ENCODE measurements around the gene FAM81B. TPM values are rescaled to one million over a fixed set of nuclear protein-coding genes. Genes with fewer than 3 reads are reported as not detected.

Gene FAM81B
- total and polyA plus RNA-seq, 8 donors: 0.48 TPM; not detected in 7

GRCh38 chr5:95392593-95393182 is 1.5 kb downstream of the FAM81B start:
- peak in 1 of 2 donors; percentile 81 for DNase-seq
- no peak overlapping the region for H3K4me3 ChIP-seq
- no peaks in the 10 kb centered on the region for H3K36me3 ChIP-seq
- TF ChIP-seq EP300 (IDR thresholded peaks at IDR 0.05): no peak
- TF ChIP-seq POLR2AphosphoS5 (IDR thresholded peaks at IDR 0.05): no peak
- TF ChIP-seq POLR2A (IDR thresholded peaks at IDR 0.05): no peak
- no peak for TF ChIP-seq CTCF (IDR thresholded peaks at IDR 0.05)
- H3K9me3 ChIP-seq: no peaks in the 10 kb centered on the region
- no peaks in the 10 kb centered on the region for H3K27me3 ChIP-seq
- 0 to 4% (median 0%) methylated on average over 1 of the region's 1 CpG for WGBS, 5 donors
- no peaks in the 10 kb centered on the region for H3K4me1 ChIP-seq
- H3K27ac ChIP-seq: no peak overlapping the region
- intact Hi-C loops (cut with DNase I; ENCODE audit: low total_unique reads): no loop called here

- intact Hi-C loops (cut with DNase I; ENCODE audit: low total_unique reads): no loop called here
- TF ChIP-seq POLR2AphosphoS5 (IDR thresholded peaks at IDR 0.05) (no peak), EP300 (IDR thresholded peaks at IDR 0.05) (no peak), POLR2A (IDR thresholded peaks at IDR 0.05) (no peak)
- no peak for DNase-seq
- no peaks in the 10 kb centered on the region for H3K27me3 ChIP-seq
- H3K4me3 ChIP-seq: no peak overlapping the region
- no peaks in the 10 kb centered on the region for H3K36me3 ChIP-seq
- H3K4me1 ChIP-seq: no peaks in the 10 kb centered on the region
- no peak overlapping the region for H3K27ac ChIP-seq
- WGBS, 5 donors: 81 to 89% (median 83%) methylated on average over 1 of the region's 1 CpG
- H3K9me3 ChIP-seq: no peaks in the 10 kb centered on the region
Measured at GRCh38 chr5:95393279-95393678, 2.1 kb downstream of the FAM81B start.

GRCh38 chr5:95398989-95399388 is 7.8 kb downstream of the FAM81B start:
- Histone ChIP-seq H3K9me3 (no peaks in the 10 kb centered on the region), H3K27me3 (no peaks in the 10 kb centered on the region), H3K36me3 (no peaks in the 10 kb centered on the region), H3K4me1 (no peaks in the 10 kb centered on the region), H3K4me3 (no peak overlapping the region), H3K27ac (no peak overlapping the region)
- no peak for TF ChIP-seq POLR2A (IDR thresholded peaks at IDR 0.05)
- no peak for TF ChIP-seq POLR2AphosphoS5 (IDR thresholded peaks at IDR 0.05)
- TF ChIP-seq EP300 (IDR thresholded peaks at IDR 0.05): no peak
- no peak for TF ChIP-seq CTCF (IDR thresholded peaks at IDR 0.05)
- WGBS, 5 donors: 73 to 100% (median 89%) methylated on average over 1 of the region's 1 CpG
- DNase-seq: no peak
- intact Hi-C loops (cut with DNase I; ENCODE audit: low total_unique reads): no loop called here

- H3K27ac ChIP-seq: no peak overlapping the region
- no peaks in the 10 kb centered on the region for H3K36me3 ChIP-seq
- H3K4me1 ChIP-seq: no peaks in the 10 kb centered on the region
- no peaks in the 10 kb centered on the region for H3K9me3 ChIP-seq
- H3K4me3 ChIP-seq: no peak overlapping the region
- no peak for DNase-seq
- TF ChIP-seq EP300 (IDR thresholded peaks at IDR 0.05) (no peak), CTCF (IDR thresholded peaks at IDR 0.05) (no peak), POLR2AphosphoS5 (IDR thresholded peaks at IDR 0.05) (no peak), POLR2A (IDR thresholded peaks at IDR 0.05) (no peak)
- WGBS, 5 donors: 80 to 89% (median 85%) methylated on average over 3 of the region's 3 CpGs
- intact Hi-C loops (cut with DNase I; ENCODE audit: low total_unique reads): no loop called here
- H3K27me3 ChIP-seq: no peaks in the 10 kb centered on the region
Measured at GRCh38 chr5:95401626-95402025, 10.5 kb downstream of the FAM81B start.

- TF ChIP-seq POLR2AphosphoS5 (IDR thresholded peaks at IDR 0.05) (no peak), EP300 (IDR thresholded peaks at IDR 0.05) (no peak), CTCF (IDR thresholded peaks at IDR 0.05) (no peak), POLR2A (IDR thresholded peaks at IDR 0.05) (no peak)
- Histone ChIP-seq H3K27ac (no peak overlapping the region), H3K4me1 (no peaks in the 10 kb centered on the region), H3K9me3 (no peaks in the 10 kb centered on the region), H3K27me3 (no peaks in the 10 kb centered on the region), H3K4me3 (no peak overlapping the region), H3K36me3 (no peaks in the 10 kb centered on the region)
- intact Hi-C loops (cut with DNase I; ENCODE audit: low total_unique reads): no loop called here
- 12 to 95% (median 67%) methylated on average over 1 of the region's 1 CpG for WGBS, 5 donors
- DNase-seq: no peak
Measured at GRCh38 chr5:95403996-95404395, 12.8 kb downstream of the FAM81B start.
